GM23248 (cell line): ENCODE data around the gene TEX52. TPM values are rescaled to one million over a fixed set of nuclear protein-coding genes. Genes with fewer than 3 reads are reported as not detected.
A peak's percentile ranks its signal among the peaks of the same experiment; 100 is the strongest.

Source experiments
- DNase-seq: peaks from one replicate; pipeline ENCODE4 v3.0.0-alpha.2; 2015
- H2AFZ ChIP-seq: fragments of 200-600 bp; sonication (generic); 2 replicates; pipeline ENCODE4 v1.6.1; 2016; ENCODE audit warnings: antibody characterized with exemption
- H3F3A ChIP-seq: fragments of 200-600 bp; sonication (generic); 2 replicates; pipeline ENCODE4 v1.6.1; 2016; ENCODE audit warnings: mild to moderate bottlenecking, antibody characterized with exemption, mixed run types; ENCODE audit not compliant: insufficient read depth
- H3K27ac ChIP-seq: fragments of 200-600 bp; sonication (generic); 2 replicates; pipeline ENCODE4 v1.5.1; 2016; ENCODE audit warnings: mild to moderate bottlenecking
- H3K27me3 ChIP-seq: fragments of 200-600 bp; sonication (generic); replicated peaks from 2 replicates; pipeline ENCODE4 v1.6.1; 2016; ENCODE audit warnings: mild to moderate bottlenecking; ENCODE audit not compliant: insufficient read depth
- H3K36me3 ChIP-seq: fragments of 200-600 bp; sonication (generic); 2 replicates; pipeline ENCODE4 v1.6.1; 2016; ENCODE audit warnings: low read depth, mild to moderate bottlenecking
- H3K4me1 ChIP-seq: fragments of 200-600 bp; sonication (generic); 2 replicates; pipeline ENCODE4 v1.6.1; 2016; ENCODE audit warnings: mild to moderate bottlenecking; ENCODE audit not compliant: insufficient read depth
- H3K4me2 ChIP-seq: fragments of 200-600 bp; sonication (generic); one replicate; pipeline ENCODE4 v1.6.1; 2016; ENCODE audit warnings: mild to moderate bottlenecking; ENCODE audit not compliant: unreplicated experiment
- H3K4me3 ChIP-seq: fragments of 200-600 bp; sonication (generic); 2 replicates; pipeline ENCODE4 v1.5.1; 2016; ENCODE audit warnings: mild to moderate bottlenecking
- H3K79me2 ChIP-seq: fragments of 200-600 bp; sonication (generic); 2 replicates; pipeline ENCODE4 v1.6.1; 2016; ENCODE audit warnings: mild to moderate bottlenecking; ENCODE audit not compliant: insufficient read depth
- H3K9ac ChIP-seq: fragments of 200-600 bp; sonication (generic); 2 replicates; pipeline ENCODE4 v1.6.1; 2016; ENCODE audit warnings: mild to moderate bottlenecking
- H3K9me2 ChIP-seq: fragments of 200-600 bp; sonication (generic); 2 replicates; pipeline ENCODE4 v1.6.1; 2016; ENCODE audit warnings: mixed run types, mild to moderate bottlenecking, moderate library complexity; ENCODE audit not compliant: insufficient read depth
- H3K9me3 ChIP-seq: fragments of 200-600 bp; sonication (generic); one replicate; pipeline ENCODE4 v1.6.1; 2017; ENCODE audit warnings: low read depth
- H4K20me1 ChIP-seq: fragments of 200-600 bp; sonication (generic); 2 replicates; pipeline ENCODE4 v1.6.0; 2016; ENCODE audit not compliant: insufficient read depth
- EZH2 ChIP-seq: fragments of 200-600 bp; sonication (generic); IDR thresholded peaks from 2 replicates; pipeline ENCODE4 v1.6.1; 2018; ENCODE audit warnings: antibody characterized with exemption, mild to moderate bottlenecking; ENCODE audit not compliant: insufficient read depth, poor library complexity, severe bottlenecking
- EZH2phosphoT487 ChIP-seq: fragments of 200-600 bp; sonication (generic); IDR thresholded peaks from 2 replicates; pipeline ENCODE4 v1.6.1; 2018; ENCODE audit warnings: antibody characterized with exemption, moderate library complexity, mild to moderate bottlenecking, low read depth; ENCODE audit not compliant: insufficient read depth
- WGBS, 2 experiments: methylation state at CpG; one replicate each; pipeline ENCODE4 v1.1.6; 2015 to 2017; ENCODE audit warnings: low lambda C conversion rate in 2 of 2, low coverage in 1 of 2; ENCODE audit errors: missing lambda C conversion rate in 2 of 2; 5-methylcytosine and 5-hydroxymethylcytosine counted together
- in situ Hi-C: fragments of 300-500 bp; cut with MboI; formaldehyde crosslinking; loops from 2 replicates; pipeline ENCODE4 v1.15.0; 2020
- polyA plus RNA-seq: library from polyadenylated mRNA; unstranded; fragments of >200 nt; fragmentation: Nextera tagmentation; extraction: Ambion mirVana; gene quantifications from 2 replicates; pipeline ENCODE4 v1.2.1, GENCODE V29; 2016
- total RNA-seq: library from RNA; depleted of rRNA; stranded (reverse); fragments of >200 nt; shearing (Covaris generic); gene quantifications from 2 replicates; pipeline ENCODE4 v1.2.3, GENCODE V29; 2014

The TEX52 gene
- total and polyA plus RNA-seq, 2 experiments from 2014 or later: not detected

- Histone ChIP-seq H3K4me3 (no peak overlapping the region), H3K9me3 (no peaks in the 10 kb centered on the region), H3K4me1 (no peaks in the 10 kb centered on the region), H3K4me2 (no peak overlapping the region), H2AFZ (no peak overlapping the region), H3K36me3 (no peaks in the 10 kb centered on the region), H3K9ac (no peak overlapping the region), H3F3A (no peaks in the 10 kb centered on the region), H3K27ac (no peak overlapping the region), H4K20me1 (no peaks in the 10 kb centered on the region), H3K9me2 (no peaks in the 10 kb centered on the region), H3K27me3 (no peaks in the 10 kb centered on the region), H3K79me2 (no peaks in the 10 kb centered on the region)
- TF ChIP-seq EZH2phosphoT487 (no peak), EZH2 (no peak)
- no peak for DNase-seq
- in situ Hi-C loops: no loop called here
- WGBS, 2 experiments: 60 to 65% methylated on average over 9 of the region's 9 CpGs
Measured at GRCh38 chr12:2841056-2841650, 15.7 kb downstream of the TEX52 start.

- Histone ChIP-seq H3K27me3 (no peaks in the 10 kb centered on the region), H3K9me3 (no peaks in the 10 kb centered on the region), H2AFZ (no peak overlapping the region), H3K4me1 (no peaks in the 10 kb centered on the region), H3K9ac (no peak overlapping the region), H3K4me2 (no peak overlapping the region), H3K36me3 (no peaks in the 10 kb centered on the region), H3K9me2 (no peaks in the 10 kb centered on the region), H3K27ac (no peak overlapping the region), H3F3A (no peaks in the 10 kb centered on the region), H3K79me2 (no peaks in the 10 kb centered on the region), H3K4me3 (no peak overlapping the region), H4K20me1 (no peaks in the 10 kb centered on the region)
- WGBS, 2 experiments: 80 to 88% methylated on average over 8 of the region's 8 CpGs
- no peak for TF ChIP-seq EZH2phosphoT487
- DNase-seq: no peak
- in situ Hi-C loops: no loop called here
Measured at GRCh38 chr12:2836574-2836973, 20.3 kb downstream of the TEX52 start.

- no peak overlapping the region for H2AFZ ChIP-seq
- 55 to 57% methylated on average over 4 of the region's 4 CpGs for WGBS, 2 experiments
- no peaks in the 10 kb centered on the region for H3K79me2 ChIP-seq
- H3K4me2 ChIP-seq: no peak overlapping the region
- H3K4me3 ChIP-seq: no peak overlapping the region
- H4K20me1 ChIP-seq: no peaks in the 10 kb centered on the region
- no peaks in the 10 kb centered on the region for H3K4me1 ChIP-seq
- no peak for TF ChIP-seq EZH2
- TF ChIP-seq EZH2phosphoT487: no peak
- in situ Hi-C loops: no loop called here
- H3K9me2 ChIP-seq: no peaks in the 10 kb centered on the region
- no peaks in the 10 kb centered on the region for H3K27me3 ChIP-seq
- H3K27ac ChIP-seq: no peak overlapping the region
- no peaks in the 10 kb centered on the region for H3K9me3 ChIP-seq
- no peak overlapping the region for H3K9ac ChIP-seq
- DNase-seq: no peak
- no peaks in the 10 kb centered on the region for H3K36me3 ChIP-seq
- H3F3A ChIP-seq: no peaks in the 10 kb centered on the region
Measured at GRCh38 chr12:2835691-2836403, 21.0 kb downstream of the TEX52 start.

DNA sequence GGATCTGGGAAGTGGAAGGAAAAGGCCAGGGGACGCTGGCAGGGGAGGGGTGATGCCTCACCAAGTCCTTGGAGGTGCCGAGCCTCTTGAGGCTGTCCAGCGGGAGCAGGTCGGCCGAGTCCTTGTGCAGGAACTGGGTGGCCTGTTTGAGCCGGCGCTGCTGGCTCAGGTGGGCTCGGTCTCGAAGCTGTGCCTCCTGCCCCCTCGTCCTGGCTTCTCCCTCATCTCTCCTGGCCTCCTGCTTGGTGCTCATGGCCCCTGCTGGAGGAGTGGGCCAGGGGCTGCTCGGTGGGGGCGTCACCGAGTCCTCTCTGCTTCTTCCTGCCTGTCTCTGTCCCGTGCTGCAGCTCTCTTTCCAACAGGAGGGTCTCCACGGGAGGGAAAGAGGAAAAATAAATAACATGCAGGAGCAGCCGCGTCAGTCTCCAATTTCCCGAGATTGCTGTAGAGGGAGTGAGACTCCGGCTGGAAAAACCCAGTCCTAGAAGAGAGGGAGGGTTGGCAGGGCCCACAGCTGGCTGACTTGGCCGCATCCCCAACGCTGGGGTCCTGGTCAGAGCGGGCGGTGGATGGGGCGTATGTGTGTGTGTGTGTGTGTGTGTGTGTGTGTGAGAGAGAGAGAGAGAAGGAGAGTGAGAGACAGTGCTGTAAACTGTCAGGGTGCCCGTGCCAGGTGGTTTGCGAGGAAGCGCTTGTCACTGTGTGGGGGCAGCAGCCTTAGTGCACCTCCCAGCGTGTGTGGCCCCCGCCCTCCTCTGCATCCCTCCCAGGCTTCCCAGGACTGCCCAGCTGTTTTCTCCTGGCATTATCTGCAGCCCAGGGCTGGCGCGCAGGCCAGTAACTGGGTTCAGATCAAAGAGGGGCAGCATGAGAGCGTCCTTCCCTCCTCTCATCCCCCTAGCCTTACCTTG lies 22.0 kb downstream of the TEX52 start, which contains the start of gene NRIP2:
TSS of gene NRIP2 (minus strand) at position 455 of the 911 bp plus-strand sequence. CDS start at position 403, 52 bp downstream.
- Histone ChIP-seq H3K4me2 (peak within 1 kb of the TSS; percentile 49), H3K79me2 (no peaks in the 10 kb centered on the region), H3K27me3 (no peaks in the 10 kb centered on the region), H3K36me3 (no peaks in the 10 kb centered on the region), H3K9ac (peak within 1 kb of the TSS; percentile 13; the same call in 1 of the 2 replicates), H3K4me1 (no peaks in the 10 kb centered on the region), H2AFZ (no peak within 1 kb of the TSS), H3K9me3 (no peaks in the 10 kb centered on the region), H3K9me2 (no peaks in the 10 kb centered on the region), H3F3A (no peaks in the 10 kb centered on the region), H4K20me1 (no peaks in the 10 kb centered on the region), H3K4me3 (peak within 1 kb of the TSS; percentile 45; the same call in 1 of the 2 replicates), H3K27ac (no peak within 1 kb of the TSS)
- TF ChIP-seq EZH2phosphoT487: no peak
- TF ChIP-seq EZH2: no peak
- in situ Hi-C loops: no loop called here
- peak; percentile 56 for DNase-seq
- WGBS, 2 experiments: 3 to 4% methylated on average over 30 to 31 of the region's 32 CpGs
